Endothelial cell (in vitro differentiated cells): ENCODE results near the gene ARHGAP30. TPM values are rescaled to one million over a fixed set of nuclear protein-coding genes. Genes with fewer than 3 reads are reported as not detected.

ENCODE experiments used
- DNase-seq: peaks from one replicate; pipeline ENCODE4 v3.0.0; 2021; ENCODE audit warnings: low spot score
- H3K27ac Mint-ChIP-seq: one replicate; pipeline ENCODE4 v1.8.0; 2021; ENCODE audit warnings: mixed read lengths, inconsistent platforms; ENCODE audit not compliant: unreplicated experiment
- H3K27me3 Mint-ChIP-seq: one replicate; pipeline ENCODE4 v1.8.0; 2021; ENCODE audit warnings: mild to moderate bottlenecking, moderate library complexity, mixed read lengths, inconsistent platforms; ENCODE audit not compliant: unreplicated experiment
- H3K36me3 Mint-ChIP-seq: one replicate; pipeline ENCODE4 v1.8.0; 2021; ENCODE audit warnings: mild to moderate bottlenecking, low read depth, mixed read lengths, inconsistent platforms; ENCODE audit not compliant: unreplicated experiment
- H3K4me1 Mint-ChIP-seq: one replicate; pipeline ENCODE4 v1.8.0; 2021; ENCODE audit warnings: mild to moderate bottlenecking, mixed read lengths, inconsistent platforms; ENCODE audit not compliant: unreplicated experiment
- H3K4me3 Mint-ChIP-seq: one replicate; pipeline ENCODE4 v1.8.0; 2021; ENCODE audit warnings: mild to moderate bottlenecking, mixed read lengths, inconsistent platforms; ENCODE audit not compliant: unreplicated experiment
- H3K9me3 Mint-ChIP-seq: one replicate; pipeline ENCODE4 v1.8.0; 2021; ENCODE audit warnings: mixed read lengths, inconsistent platforms; ENCODE audit not compliant: unreplicated experiment
- total RNA-seq: library from RNA; stranded (reverse); fragmentation: NEBNext Ultra II Directional; extraction: Animal tissue kit (Norgen Biotek cat#: 25700); gene quantifications from one replicate; pipeline ENCODE4 v1.2.1, GENCODE V29; 2021; ENCODE audit not compliant: unreplicated experiment
- TF ChIP-seq, protein P1 (sequence below): fragments of 200-600 bp; sonication (generic); IDR thresholded peaks from one replicate; pipeline ENCODE4 v1.5.0; 2021; ENCODE audit warnings: antibody characterized with exemption; ENCODE audit not compliant: unreplicated experiment

ARHGAP30 gene
- total RNA-seq, 1 donor from 2014 or later = 0.23 TPM

DNA sequence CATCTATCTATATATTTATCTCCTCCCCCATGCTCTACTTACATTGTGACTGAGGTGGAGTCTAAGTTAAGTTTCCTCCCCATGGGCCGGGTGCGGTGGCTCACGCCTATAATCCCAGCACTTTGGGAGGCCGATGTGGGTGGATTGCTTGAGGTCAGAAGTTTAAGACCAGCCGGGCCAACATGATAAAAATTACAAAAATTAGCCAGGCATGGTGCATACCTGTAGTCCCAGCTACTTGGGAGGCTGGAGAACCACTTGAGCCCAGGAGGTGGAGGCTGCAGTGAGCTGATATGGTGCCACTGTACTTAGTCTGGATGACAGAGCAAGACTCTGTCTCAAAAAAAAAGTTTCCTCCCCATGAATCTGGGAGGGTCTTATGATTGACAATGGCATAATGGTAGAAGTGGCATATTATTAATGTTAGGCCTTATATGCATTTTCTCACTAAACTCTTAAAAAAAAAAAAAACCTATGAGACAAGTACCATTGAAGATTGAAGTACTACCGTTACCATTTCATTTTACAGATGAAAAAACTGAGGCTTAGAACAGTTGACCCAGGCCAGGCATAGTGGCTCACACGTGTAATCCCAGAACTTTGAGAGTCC lies 60.0 kb downstream of the ARHGAP30 start:
- DNase-seq = no peak
- H3K4me1 Mint-ChIP-seq = peaks cover 45% of the 10 kb centered on the region
- no peaks in the 10 kb centered on the region for H3K9me3 Mint-ChIP-seq
- no peak overlapping the region for H3K27ac Mint-ChIP-seq
- peaks cover 32% of the 10 kb centered on the region for H3K36me3 Mint-ChIP-seq
- TF ChIP-seq, protein P1, sequence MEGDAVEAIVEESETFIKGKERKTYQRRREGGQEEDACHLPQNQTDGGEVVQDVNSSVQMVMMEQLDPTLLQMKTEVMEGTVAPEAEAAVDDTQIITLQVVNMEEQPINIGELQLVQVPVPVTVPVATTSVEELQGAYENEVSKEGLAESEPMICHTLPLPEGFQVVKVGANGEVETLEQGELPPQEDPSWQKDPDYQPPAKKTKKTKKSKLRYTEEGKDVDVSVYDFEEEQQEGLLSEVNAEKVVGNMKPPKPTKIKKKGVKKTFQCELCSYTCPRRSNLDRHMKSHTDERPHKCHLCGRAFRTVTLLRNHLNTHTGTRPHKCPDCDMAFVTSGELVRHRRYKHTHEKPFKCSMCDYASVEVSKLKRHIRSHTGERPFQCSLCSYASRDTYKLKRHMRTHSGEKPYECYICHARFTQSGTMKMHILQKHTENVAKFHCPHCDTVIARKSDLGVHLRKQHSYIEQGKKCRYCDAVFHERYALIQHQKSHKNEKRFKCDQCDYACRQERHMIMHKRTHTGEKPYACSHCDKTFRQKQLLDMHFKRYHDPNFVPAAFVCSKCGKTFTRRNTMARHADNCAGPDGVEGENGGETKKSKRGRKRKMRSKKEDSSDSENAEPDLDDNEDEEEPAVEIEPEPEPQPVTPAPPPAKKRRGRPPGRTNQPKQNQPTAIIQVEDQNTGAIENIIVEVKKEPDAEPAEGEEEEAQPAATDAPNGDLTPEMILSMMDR = no peak
- H3K4me3 Mint-ChIP-seq = no peak overlapping the region
- peaks cover 7% of the 10 kb centered on the region for H3K27me3 Mint-ChIP-seq

DNA sequence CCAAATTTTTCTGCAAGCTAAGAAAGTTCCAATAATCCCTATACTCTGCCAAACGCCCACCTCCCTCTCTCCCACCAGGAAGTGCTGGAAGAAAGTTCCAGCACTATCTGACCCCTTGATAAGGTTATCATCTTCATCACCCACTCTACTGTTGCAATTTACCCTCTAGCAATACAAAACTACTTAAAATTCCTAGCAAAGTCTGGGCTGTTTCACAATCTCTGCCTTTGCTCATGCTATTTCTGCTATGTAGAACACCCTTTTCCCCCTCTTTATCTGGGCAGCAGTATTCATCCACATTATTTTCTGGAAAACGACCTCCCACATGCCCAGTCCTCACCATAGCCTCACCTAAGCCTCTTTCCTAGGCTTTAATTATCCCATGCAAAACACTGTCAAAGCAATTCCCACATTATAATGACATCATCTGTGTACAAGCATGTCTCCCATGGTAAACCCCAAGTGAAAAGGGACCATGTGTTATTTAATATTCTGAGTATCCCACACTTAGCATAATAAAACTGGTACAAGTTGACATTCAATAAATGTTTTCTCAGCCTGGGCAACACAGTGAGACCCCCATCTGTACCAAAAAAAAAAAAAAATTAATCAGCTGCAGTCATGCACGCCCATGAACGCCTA lies 60.7 kb downstream of the ARHGAP30 start:
- Mint-ChIP-seq H3K27me3 (peaks cover 7% of the 10 kb centered on the region), H3K36me3 (peaks cover 30% of the 10 kb centered on the region), H3K4me3 (peak overlapping the region; percentile 29), H3K9me3 (no peaks in the 10 kb centered on the region), H3K27ac (peak overlapping the region; percentile 74), H3K4me1 (peaks cover 39% of the 10 kb centered on the region)
- TF ChIP-seq, protein P1 = no peak
- no peak for DNase-seq

DNA sequence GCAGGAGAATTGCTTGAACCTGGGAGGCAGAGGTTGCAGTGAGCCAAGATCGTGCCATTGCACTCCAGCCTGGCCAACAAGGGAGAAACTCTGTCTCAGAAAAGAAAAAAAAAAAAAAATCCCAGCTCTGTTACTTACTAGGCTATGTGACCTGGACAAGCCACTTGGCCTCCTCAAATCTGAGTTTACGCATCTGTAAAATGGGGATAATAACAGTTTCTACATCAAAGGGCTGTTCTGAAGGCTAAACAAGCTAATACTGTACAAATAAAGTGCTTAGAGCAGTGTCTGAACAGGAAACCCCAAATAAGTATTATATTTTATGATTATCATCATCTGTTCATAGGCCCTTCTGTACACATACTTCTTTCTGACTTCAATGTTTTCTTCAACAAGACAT lies 62.3 kb downstream of the ARHGAP30 start:
- no peaks in the 10 kb centered on the region for H3K9me3 Mint-ChIP-seq
- H3K4me1 Mint-ChIP-seq = peaks cover 26% of the 10 kb centered on the region
- no peak for DNase-seq
- H3K27ac Mint-ChIP-seq = no peak overlapping the region
- no peak overlapping the region for H3K4me3 Mint-ChIP-seq
- TF ChIP-seq, protein P1 = no peak
- peaks cover 3% of the 10 kb centered on the region for H3K27me3 Mint-ChIP-seq
- peaks cover 21% of the 10 kb centered on the region for H3K36me3 Mint-ChIP-seq

DNA sequence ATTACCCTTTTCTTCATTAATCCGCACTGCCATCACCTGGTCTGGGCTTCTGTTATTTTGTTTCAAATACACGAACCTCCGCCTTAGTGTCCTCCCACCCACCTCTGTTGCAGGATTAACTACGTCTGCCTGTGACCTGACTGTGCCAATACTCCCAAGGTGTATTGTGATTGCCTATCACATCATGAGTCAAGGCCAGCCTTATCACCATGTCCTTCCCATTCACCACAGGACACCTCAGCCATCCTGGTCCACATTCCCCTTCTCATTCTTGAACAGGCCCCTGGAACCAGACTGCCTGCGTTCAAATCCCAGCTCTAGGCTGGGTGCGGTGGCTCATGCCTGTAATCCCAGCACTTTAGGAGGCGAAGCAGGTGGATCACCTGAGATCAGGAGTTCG lies 63.1 kb downstream of the ARHGAP30 start:
- TF ChIP-seq, protein P1 = no peak
- DNase-seq = no peak
- H3K36me3 Mint-ChIP-seq = peaks cover 17% of the 10 kb centered on the region
- peaks cover 24% of the 10 kb centered on the region for H3K4me1 Mint-ChIP-seq
- no peaks in the 10 kb centered on the region for H3K9me3 Mint-ChIP-seq
- H3K4me3 Mint-ChIP-seq = peak overlapping the region; percentile 62
- peaks cover 3% of the 10 kb centered on the region for H3K27me3 Mint-ChIP-seq
- peak overlapping the region; percentile 48 for H3K27ac Mint-ChIP-seq

DNA sequence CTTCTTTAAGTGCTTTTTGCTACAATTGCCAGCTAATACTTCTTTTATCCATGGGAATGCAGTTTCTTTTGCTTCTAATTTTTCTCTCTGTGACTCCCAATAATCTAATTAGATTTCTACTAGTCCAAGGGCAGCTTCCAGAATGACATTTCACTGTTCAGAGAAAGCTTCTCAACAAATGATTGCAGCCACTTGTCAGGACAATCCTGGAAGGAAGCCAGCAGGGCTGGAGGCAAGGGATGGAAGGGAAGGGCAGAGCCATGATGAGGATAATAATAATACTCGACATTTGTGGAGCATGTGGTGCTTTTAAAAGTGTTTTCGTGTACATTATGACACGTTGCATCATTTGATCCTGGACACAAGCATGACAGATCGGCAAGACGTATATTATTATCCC lies 68.2 kb downstream of the ARHGAP30 start:
- peaks cover 53% of the 10 kb centered on the region for H3K36me3 Mint-ChIP-seq
- H3K4me3 Mint-ChIP-seq = peak overlapping the region; percentile 37
- peak overlapping the region; percentile 19 for H3K27ac Mint-ChIP-seq
- H3K4me1 Mint-ChIP-seq = peaks cover 57% of the 10 kb centered on the region
- DNase-seq = no peak
- no peaks in the 10 kb centered on the region for H3K9me3 Mint-ChIP-seq
- H3K27me3 Mint-ChIP-seq = peaks cover 15% of the 10 kb centered on the region
- TF ChIP-seq, protein P1 = no peak
